Central memory CD8-positive, alpha-beta T cell (primary cell): ENCODE data around the gene ANKRD10.

Source experiments
- ATAC-seq: fragments of 150-1000 bp; cut with Tn5 transposase; replicated peaks from 2 replicates; pipeline ENCODE4 v1.10.0; 2022; ENCODE audit warnings: mild to moderate bottlenecking, moderate FRiP score, moderate number of reproducible peaks; ENCODE audit not compliant: poor library complexity, severe bottlenecking; ENCODE audit errors: extremely low read depth
- DNase-seq, 2 donors: peaks; one replicate each; pipeline ENCODE4 v3.0.0; 2021; ENCODE audit warnings: low spot score in 2 of 2
- H3K27ac Mint-ChIP-seq: one replicate; pipeline ENCODE4 v1.8.0; 2022; ENCODE audit warnings: low read depth, mild to moderate bottlenecking, moderate library complexity, mixed read lengths
- H3K27me3 Mint-ChIP-seq: one replicate; pipeline ENCODE4 v1.8.0; 2022; ENCODE audit warnings: mixed read lengths
- H3K36me3 Mint-ChIP-seq: one replicate; pipeline ENCODE4 v1.8.0; 2022; ENCODE audit warnings: mild to moderate bottlenecking, moderate library complexity, mixed read lengths; ENCODE audit not compliant: insufficient read depth
- H3K4me1 Mint-ChIP-seq: one replicate; pipeline ENCODE4 v1.8.0; 2022; ENCODE audit warnings: mixed read lengths
- H3K4me3 Mint-ChIP-seq: one replicate; pipeline ENCODE4 v1.8.0; 2022; ENCODE audit warnings: mild to moderate bottlenecking, moderate library complexity, mixed read lengths
- H3K9me3 Mint-ChIP-seq: one replicate; pipeline ENCODE4 v1.8.0; 2022; ENCODE audit warnings: mixed read lengths

Gene ANKRD10

GRCh38 chr13:110904748-110905147, 10.1 kb downstream of the ANKRD10 start:
- Mint-ChIP-seq H3K27me3 (no peaks in the 10 kb centered on the region), H3K27ac (no peak overlapping the region), H3K4me1 (peaks cover 34% of the 10 kb centered on the region), H3K9me3 (no peaks in the 10 kb centered on the region), H3K4me3 (no peak overlapping the region), H3K36me3 (peaks cover 32% of the 10 kb centered on the region)
- no peak for ATAC-seq
- DNase-seq, result no peak

- no peaks in the 10 kb centered on the region for H3K9me3 Mint-ChIP-seq
- H3K4me3 Mint-ChIP-seq, result no peak overlapping the region
- H3K36me3 Mint-ChIP-seq, result peaks cover 28% of the 10 kb centered on the region
- H3K4me1 Mint-ChIP-seq, result peaks cover 12% of the 10 kb centered on the region
- H3K27ac Mint-ChIP-seq, result no peak overlapping the region
- ATAC-seq, result no peak
- DNase-seq, result no peak
- no peaks in the 10 kb centered on the region for H3K27me3 Mint-ChIP-seq
These were observed 12.5 kb downstream of the ANKRD10 start for GRCh38 chr13:110902370-110902769.

- H3K4me1 Mint-ChIP-seq, result peaks cover 6% of the 10 kb centered on the region
- DNase-seq (no peak), ATAC-seq (no peak)
- H3K27ac Mint-ChIP-seq, result no peak overlapping the region
- H3K27me3 Mint-ChIP-seq, result no peaks in the 10 kb centered on the region
- no peak overlapping the region for H3K4me3 Mint-ChIP-seq
- no peaks in the 10 kb centered on the region for H3K9me3 Mint-ChIP-seq
- H3K36me3 Mint-ChIP-seq, result peaks cover 26% of the 10 kb centered on the region
These were observed 17.3 kb downstream of the ANKRD10 start for GRCh38 chr13:110897521-110897920.

- Mint-ChIP-seq H3K4me3 (no peak overlapping the region), H3K4me1 (peaks cover 6% of the 10 kb centered on the region), H3K27me3 (no peaks in the 10 kb centered on the region), H3K36me3 (peaks cover 31% of the 10 kb centered on the region), H3K9me3 (no peaks in the 10 kb centered on the region), H3K27ac (no peak overlapping the region)
- ATAC-seq, result no peak
- no peak for DNase-seq
These were observed 17.9 kb downstream of the ANKRD10 start for GRCh38 chr13:110897014-110897413.

- no peak overlapping the region for H3K27ac Mint-ChIP-seq
- no peaks in the 10 kb centered on the region for H3K27me3 Mint-ChIP-seq
- DNase-seq (no peak), ATAC-seq (no peak)
- peaks cover 31% of the 10 kb centered on the region for H3K36me3 Mint-ChIP-seq
- H3K4me3 Mint-ChIP-seq, result no peak overlapping the region
- H3K4me1 Mint-ChIP-seq, result peaks cover 6% of the 10 kb centered on the region
- no peaks in the 10 kb centered on the region for H3K9me3 Mint-ChIP-seq
These were observed 20.8 kb downstream of the ANKRD10 start for GRCh38 chr13:110894086-110894485.

GRCh38 chr13:110893571-110893970, 21.3 kb downstream of the ANKRD10 start:
- H3K27me3 Mint-ChIP-seq, result no peaks in the 10 kb centered on the region
- ATAC-seq (no peak), DNase-seq (no peak)
- H3K4me3 Mint-ChIP-seq, result no peak overlapping the region
- H3K27ac Mint-ChIP-seq, result no peak overlapping the region
- peaks cover 29% of the 10 kb centered on the region for H3K36me3 Mint-ChIP-seq
- no peaks in the 10 kb centered on the region for H3K9me3 Mint-ChIP-seq
- H3K4me1 Mint-ChIP-seq, result peaks cover 6% of the 10 kb centered on the region

GRCh38 chr13:110890279-110891165, 24.3 kb downstream of the ANKRD10 start:
- H3K4me1 Mint-ChIP-seq, result no peaks in the 10 kb centered on the region
- no peak overlapping the region for H3K4me3 Mint-ChIP-seq
- DNase-seq (no peak), ATAC-seq (no peak)
- no peak overlapping the region for H3K27ac Mint-ChIP-seq
- H3K36me3 Mint-ChIP-seq, result peaks cover 27% of the 10 kb centered on the region
- H3K9me3 Mint-ChIP-seq, result no peaks in the 10 kb centered on the region
- H3K27me3 Mint-ChIP-seq, result no peaks in the 10 kb centered on the region

- H3K27me3 Mint-ChIP-seq, result no peaks in the 10 kb centered on the region
- no peaks in the 10 kb centered on the region for H3K4me1 Mint-ChIP-seq
These were observed 26.5 kb downstream of the ANKRD10 start for GRCh38 chr13:110888390-110888789.

GRCh38 chr13:110887597-110888333, 27.1 kb downstream of the ANKRD10 start:
- ATAC-seq (no peak), DNase-seq (no peak)
- Mint-ChIP-seq H3K9me3 (no peaks in the 10 kb centered on the region), H3K4me1 (no peaks in the 10 kb centered on the region), H3K4me3 (no peak overlapping the region), H3K36me3 (peaks cover 19% of the 10 kb centered on the region), H3K27ac (no peak overlapping the region), H3K27me3 (no peaks in the 10 kb centered on the region)

More at GRCh38 chr13:110888390-110888789, 26.5 kb downstream of the ANKRD10 start:
- Mint-ChIP-seq H3K4me3 (no peak overlapping the region), H3K36me3 (peaks cover 25% of the 10 kb centered on the region), H3K27ac (peak overlapping the region; percentile 8), H3K9me3 (no peaks in the 10 kb centered on the region)
- DNase-seq (no peak), ATAC-seq (no peak)

GRCh38 chr13:110886870-110887596, 27.8 kb downstream of the ANKRD10 start:
- no peak for ATAC-seq
- Mint-ChIP-seq H3K4me1 (no peaks in the 10 kb centered on the region), H3K36me3 (peaks cover 12% of the 10 kb centered on the region), H3K4me3 (no peak overlapping the region), H3K27ac (no peak overlapping the region), H3K9me3 (no peaks in the 10 kb centered on the region), H3K27me3 (no peaks in the 10 kb centered on the region)
- DNase-seq, result no peak

- H3K27me3 Mint-ChIP-seq, result no peaks in the 10 kb centered on the region
- no peak for ATAC-seq
These were observed 28.7 kb downstream of the ANKRD10 start for GRCh38 chr13:110885966-110886869.

GRCh38 chr13:110885516-110885915, 29.4 kb downstream of the ANKRD10 start:
- Mint-ChIP-seq H3K27me3 (no peaks in the 10 kb centered on the region), H3K36me3 (peaks cover 9% of the 10 kb centered on the region), H3K9me3 (no peaks in the 10 kb centered on the region), H3K4me1 (no peaks in the 10 kb centered on the region), H3K27ac (no peak overlapping the region), H3K4me3 (no peak overlapping the region)
- DNase-seq (no peak), ATAC-seq (no peak)

More at GRCh38 chr13:110885966-110886869, 28.7 kb downstream of the ANKRD10 start:
- DNase-seq, result no peak
- Mint-ChIP-seq H3K4me1 (no peaks in the 10 kb centered on the region), H3K36me3 (peaks cover 9% of the 10 kb centered on the region), H3K4me3 (no peak overlapping the region), H3K27ac (no peak overlapping the region), H3K9me3 (no peaks in the 10 kb centered on the region)
